A673 (cell line): ENCODE results near the gene CARD9. TPM values are rescaled to one million over a fixed set of nuclear protein-coding genes. Genes with fewer than 3 reads are reported as not detected.
A peak's percentile ranks its signal among the peaks of the same experiment; 100 is the strongest.

ENCODE experiments used
- BruUV-seq: library from RNA; stranded (reverse); fragments of 400-500 nt; replicated peaks from 2 replicates; lab custom pipeline; 2021; lab: Mats Ljungman, UMichigan
- CTCF ChIA-PET: fragments of 300-600 bp; sonication (Branson Sonifier 250); formaldehyde crosslinking; loops from one replicate; lab custom pipeline; 2022; ENCODE audit warnings: antibody characterized with exemption; lab: Charles Lee
- POLR2A ChIA-PET: fragments of 300-600 bp; sonication (Branson Sonifier 250); formaldehyde crosslinking; loops from one replicate; lab custom pipeline; 2022; ENCODE audit warnings: antibody characterized with exemption; ENCODE audit not compliant: low non-redundant PET; lab: Charles Lee
- DNase-seq: peaks from one replicate; pipeline ENCODE4 v3.0.0-alpha.2; 2015; ENCODE audit warnings: low spot score
- H3K27ac ChIP-seq: fragments of 200-600 bp; sonication (generic); 2 replicates; pipeline ENCODE4 v1.5.1; 2016; ENCODE audit warnings: mixed run types, low read depth, mild to moderate bottlenecking, mixed read lengths, antibody characterized with exemption, low read length; ENCODE audit not compliant: poor library complexity, severe bottlenecking
- H3K27me3 ChIP-seq: fragments of 200-600 bp; sonication (generic); replicated peaks from 2 replicates; pipeline ENCODE4 v1.6.1; 2017; ENCODE audit warnings: mixed run types, low read depth, mild to moderate bottlenecking, mixed read lengths, antibody characterized with exemption, low read length; ENCODE audit not compliant: insufficient read depth, poor library complexity
- H3K36me3 ChIP-seq: fragments of 200-600 bp; sonication (generic); 2 replicates; pipeline ENCODE4 v1.6.1; 2016; ENCODE audit warnings: mixed run types, mild to moderate bottlenecking, mixed read lengths, antibody characterized with exemption, low read length; ENCODE audit not compliant: insufficient read depth, poor library complexity, severe bottlenecking
- H3K4me1 ChIP-seq: fragments of 200-600 bp; sonication (generic); 2 replicates; pipeline ENCODE4 v1.6.1; 2017; ENCODE audit warnings: mixed run types, mild to moderate bottlenecking, mixed read lengths, antibody characterized with exemption, low read length; ENCODE audit not compliant: insufficient read depth, poor library complexity, severe bottlenecking
- H3K4me3 ChIP-seq: fragments of 200-600 bp; sonication (generic); 2 replicates; pipeline ENCODE4 v1.5.1; 2016; ENCODE audit warnings: low read depth, mixed run types, mild to moderate bottlenecking, mixed read lengths, low read length; ENCODE audit not compliant: poor library complexity, severe bottlenecking
- H3K9me3 ChIP-seq: fragments of 200-600 bp; sonication (generic); 2 replicates; pipeline ENCODE4 v1.6.1; 2016; ENCODE audit warnings: mixed run types, low read depth, mild to moderate bottlenecking, mixed read lengths, antibody characterized with exemption, low read length; ENCODE audit not compliant: poor library complexity, severe bottlenecking
- EZH2 ChIP-seq: fragments of 200-600 bp; sonication (generic); IDR thresholded peaks from 2 replicates; pipeline ENCODE4 v1.6.1; 2017; ENCODE audit warnings: borderline replicate concordance, low read depth, mild to moderate bottlenecking, mixed read lengths, antibody characterized with exemption, low read length; ENCODE audit not compliant: poor library complexity, severe bottlenecking
- intact Hi-C: fragments of 100-400 bp; cut with micrococcal nuclease; formaldehyde crosslinking; loops from one replicate; pipeline ENCODE4 v1.10.0; 2022; ENCODE audit not compliant: unreplicated experiment
- total RNA-seq: library from RNA; stranded (reverse); gene quantifications from 2 replicates; pipeline ENCODE4 v1.2.3, GENCODE V29; 2021
- TF ChIP-seq, protein P1 (sequence below): fragments of 300-800, 200-600 bp; sonication (generic); conservative IDR thresholded peaks from 2 replicates; pipeline ENCODE4 v1.5.1; 2017; ENCODE audit warnings: low read depth, mild to moderate bottlenecking, antibody characterized with exemption, low read length, moderate library complexity, mixed read lengths

Gene CARD9
- total RNA-seq, 1 experiment from 2014 or later: 5.4 TPM

DNA sequence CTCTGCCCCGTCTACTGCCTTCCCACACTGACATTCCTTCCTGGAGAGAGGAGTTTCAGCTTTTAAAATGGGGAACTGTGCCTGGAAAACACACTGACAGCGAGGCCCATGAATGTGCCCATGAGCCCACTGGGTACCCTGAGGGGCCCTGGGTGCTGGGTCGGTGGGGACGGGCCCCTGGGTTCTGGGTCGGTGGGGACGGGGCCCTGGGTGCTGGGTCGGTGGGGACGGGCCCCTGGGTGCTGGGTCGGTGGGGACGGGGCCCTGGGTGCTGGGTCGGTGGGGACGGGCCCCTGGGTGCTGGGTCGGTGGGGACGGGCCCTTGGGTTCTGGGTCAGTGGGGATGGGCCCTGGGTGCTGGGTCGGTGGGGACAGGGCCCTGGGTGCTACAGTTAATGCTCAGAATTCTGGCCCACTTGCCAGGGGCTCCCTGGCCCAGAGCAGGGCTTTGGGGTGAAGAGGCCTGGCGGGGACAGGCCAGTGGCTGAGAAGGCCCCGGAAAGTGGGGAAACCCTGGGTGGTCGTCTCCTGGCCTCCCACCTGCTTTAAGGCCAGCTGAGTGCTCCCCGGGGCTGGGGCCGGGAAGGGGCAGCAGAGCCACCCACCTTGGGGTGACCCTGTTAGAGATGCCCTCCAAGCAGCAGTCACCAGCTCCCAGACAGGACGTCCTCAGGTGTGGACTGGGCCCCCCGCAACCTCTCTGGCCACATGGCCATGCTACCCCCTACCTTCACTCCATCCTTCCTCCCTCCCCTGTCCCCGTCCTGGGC, 43.6 kb downstream of the CARD9 start:
- TSS peak; percentile 35 for BruUV-seq
- CTCF ChIA-PET: no interaction called here
- Histone ChIP-seq H3K9me3 (no peaks in the 10 kb centered on the region), H3K27ac (peak overlapping the region; percentile 74), H3K27me3 (no peaks in the 10 kb centered on the region), H3K36me3 (no peaks in the 10 kb centered on the region), H3K4me3 (peak overlapping the region; percentile 76), H3K4me1 (peaks cover 25% of the 10 kb centered on the region)
- intact Hi-C loops: no loop called here
- DNase-seq: no peak
- TF ChIP-seq, protein P1, sequence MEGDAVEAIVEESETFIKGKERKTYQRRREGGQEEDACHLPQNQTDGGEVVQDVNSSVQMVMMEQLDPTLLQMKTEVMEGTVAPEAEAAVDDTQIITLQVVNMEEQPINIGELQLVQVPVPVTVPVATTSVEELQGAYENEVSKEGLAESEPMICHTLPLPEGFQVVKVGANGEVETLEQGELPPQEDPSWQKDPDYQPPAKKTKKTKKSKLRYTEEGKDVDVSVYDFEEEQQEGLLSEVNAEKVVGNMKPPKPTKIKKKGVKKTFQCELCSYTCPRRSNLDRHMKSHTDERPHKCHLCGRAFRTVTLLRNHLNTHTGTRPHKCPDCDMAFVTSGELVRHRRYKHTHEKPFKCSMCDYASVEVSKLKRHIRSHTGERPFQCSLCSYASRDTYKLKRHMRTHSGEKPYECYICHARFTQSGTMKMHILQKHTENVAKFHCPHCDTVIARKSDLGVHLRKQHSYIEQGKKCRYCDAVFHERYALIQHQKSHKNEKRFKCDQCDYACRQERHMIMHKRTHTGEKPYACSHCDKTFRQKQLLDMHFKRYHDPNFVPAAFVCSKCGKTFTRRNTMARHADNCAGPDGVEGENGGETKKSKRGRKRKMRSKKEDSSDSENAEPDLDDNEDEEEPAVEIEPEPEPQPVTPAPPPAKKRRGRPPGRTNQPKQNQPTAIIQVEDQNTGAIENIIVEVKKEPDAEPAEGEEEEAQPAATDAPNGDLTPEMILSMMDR: no peak
- POLR2A ChIA-PET: no interaction called here

DNA sequence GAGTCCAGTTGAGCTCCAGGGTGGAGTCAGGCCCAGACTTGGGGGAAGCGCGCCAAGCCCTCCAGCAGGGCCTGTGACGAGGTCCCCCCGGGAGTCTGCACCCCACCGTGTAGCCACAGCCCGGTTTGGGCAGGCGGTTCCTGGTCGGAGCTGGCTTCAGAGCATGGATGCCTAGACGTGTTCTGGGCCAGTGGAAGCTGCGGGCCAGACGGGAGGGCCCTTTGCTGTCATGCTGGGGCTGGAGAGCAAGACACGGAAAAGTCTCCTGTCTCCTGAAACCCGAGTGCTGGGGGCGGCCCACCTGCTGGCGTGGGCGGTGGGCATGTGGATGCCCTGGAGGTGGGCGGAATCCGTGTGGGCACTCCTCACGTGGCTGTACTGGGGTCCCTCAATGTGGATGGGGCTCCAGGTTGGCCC, 44.2 kb downstream of the CARD9 start:
- H3K27me3 ChIP-seq: no peaks in the 10 kb centered on the region
- H3K36me3 ChIP-seq: no peaks in the 10 kb centered on the region
- BruUV-seq: no TSS peak
- peak overlapping the region; percentile 74 for H3K27ac ChIP-seq
- ChIA-PET POLR2A (no interaction called here), CTCF (no interaction called here)
- TF ChIP-seq, protein P1: no peak
- no peak for TF ChIP-seq EZH2
- intact Hi-C loops: no loop called here
- no peak for DNase-seq
- peak overlapping the region; percentile 76 for H3K4me3 ChIP-seq
- no peaks in the 10 kb centered on the region for H3K9me3 ChIP-seq
- H3K4me1 ChIP-seq: peaks cover 25% of the 10 kb centered on the region

DNA sequence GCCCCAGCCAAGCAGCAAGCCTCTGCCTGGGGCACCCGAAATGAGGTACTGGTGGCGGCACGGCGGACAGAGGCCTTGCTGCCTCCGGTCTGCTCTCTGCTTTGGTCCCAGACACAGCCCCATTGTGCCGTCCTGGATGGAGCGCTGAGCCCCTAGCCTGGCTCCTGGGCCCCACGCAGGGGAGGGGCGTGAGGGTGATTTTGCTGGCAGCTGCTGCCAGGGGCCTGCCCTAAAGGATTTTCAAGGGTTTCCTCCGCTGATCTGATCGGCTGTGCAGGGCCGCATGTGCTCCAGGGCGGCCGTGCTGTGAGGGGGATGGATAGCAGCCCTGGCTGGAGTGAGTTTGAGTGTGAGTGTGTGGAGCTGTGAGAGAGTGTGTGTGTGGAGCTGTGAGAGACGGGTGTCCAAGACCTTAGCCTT, 44.8 kb downstream of the CARD9 start:
- POLR2A ChIA-PET: no interaction called here
- intact Hi-C loops: no loop called here
- Histone ChIP-seq H3K4me1 (peaks cover 25% of the 10 kb centered on the region), H3K36me3 (no peaks in the 10 kb centered on the region), H3K27me3 (no peaks in the 10 kb centered on the region), H3K9me3 (no peaks in the 10 kb centered on the region), H3K27ac (peak overlapping the region; percentile 74), H3K4me3 (peak overlapping the region; percentile 76)
- no TSS peak for BruUV-seq
- CTCF ChIA-PET: no interaction called here
- no peak for TF ChIP-seq EZH2
- TF ChIP-seq, protein P1: no peak
- peak; percentile 51 for DNase-seq
